ENCODE data around the gene FOXP1. TPM values are rescaled to one million over a fixed set of nuclear protein-coding genes. Genes with fewer than 3 reads are reported as not detected.

Gene FOXP1
- total RNA-seq, 2 experiments from 2014 or later: 493 to 508 TPM

DNA sequence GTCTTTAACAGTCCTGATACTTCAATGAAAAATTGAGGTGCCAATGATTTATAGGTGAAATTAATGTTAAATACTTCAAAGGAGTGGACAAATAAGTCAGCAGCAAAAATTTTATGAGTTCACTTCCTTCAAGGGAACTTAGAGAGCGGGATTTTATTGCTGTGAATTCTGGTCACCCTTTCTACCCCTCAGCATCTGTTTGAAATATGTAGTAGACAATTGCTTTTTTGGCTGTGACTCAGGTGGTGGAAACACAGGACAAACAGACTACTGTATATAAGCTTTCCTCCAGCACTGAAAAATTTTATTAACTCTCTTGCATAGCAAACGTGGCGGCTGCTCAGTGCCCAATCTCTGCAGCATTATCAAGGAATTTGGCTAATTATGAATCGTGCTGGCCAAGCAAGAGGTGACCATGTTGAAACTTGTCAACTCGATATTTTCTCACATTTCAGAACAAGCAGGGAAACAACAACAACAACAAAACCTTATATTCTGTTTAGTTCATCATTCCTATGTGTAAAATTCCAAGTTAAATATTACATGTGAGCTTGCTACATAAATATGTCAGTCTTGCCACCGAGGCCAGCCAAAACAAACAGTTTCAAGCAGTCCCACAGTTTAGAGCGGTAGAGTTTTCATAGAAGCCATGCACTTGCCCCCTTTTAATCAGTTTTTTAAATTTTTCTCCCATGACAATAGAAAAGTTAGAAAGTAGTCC, 420.2 kb downstream of the FOXP1 start:
- ChIA-PET CTCF (interaction anchor here (0.9 kb wide), 1 partner anchor 11 kb away, joined by 3 read pairs; no protein-coding TSS in a partner anchor), POLR2A (no interaction called here)
- Mint-ChIP-seq H3K36me3 (ENCODE audit: low read depth) (peaks cover 79% of the 10 kb centered on the region), H3K4me1 (ENCODE audit: low read depth) (peaks cover 68% of the 10 kb centered on the region), H3K27ac (peak overlapping the region; percentile 59), H3K4me3 (no peak overlapping the region), H3K27me3 (no peaks in the 10 kb centered on the region), H3K9me3 (peaks cover 2% of the 10 kb centered on the region)
- ATAC-seq (ENCODE audit: poor library complexity) (no peak), DNase-seq (no peak)
- no peaks in the 10 kb centered on the region for H3K9me3 ChIP-seq (ENCODE audit: control insufficient read depth in 1 of 2, insufficient read depth in 1 of 2, low read length in 2 of 2)
- H3K27me3 ChIP-seq (ENCODE audit: control insufficient read depth in 1 of 2, insufficient read depth in 2 of 2, low read length in 2 of 2): no peaks in the 10 kb centered on the region
- no peak overlapping the region for H3K27ac ChIP-seq (ENCODE audit: low read depth in 1 of 2, low read length in 2 of 2)
- intact Hi-C loops (cut with DNase I, micrococcal nuclease): no loop called here
- TF ChIP-seq, protein P1, sequence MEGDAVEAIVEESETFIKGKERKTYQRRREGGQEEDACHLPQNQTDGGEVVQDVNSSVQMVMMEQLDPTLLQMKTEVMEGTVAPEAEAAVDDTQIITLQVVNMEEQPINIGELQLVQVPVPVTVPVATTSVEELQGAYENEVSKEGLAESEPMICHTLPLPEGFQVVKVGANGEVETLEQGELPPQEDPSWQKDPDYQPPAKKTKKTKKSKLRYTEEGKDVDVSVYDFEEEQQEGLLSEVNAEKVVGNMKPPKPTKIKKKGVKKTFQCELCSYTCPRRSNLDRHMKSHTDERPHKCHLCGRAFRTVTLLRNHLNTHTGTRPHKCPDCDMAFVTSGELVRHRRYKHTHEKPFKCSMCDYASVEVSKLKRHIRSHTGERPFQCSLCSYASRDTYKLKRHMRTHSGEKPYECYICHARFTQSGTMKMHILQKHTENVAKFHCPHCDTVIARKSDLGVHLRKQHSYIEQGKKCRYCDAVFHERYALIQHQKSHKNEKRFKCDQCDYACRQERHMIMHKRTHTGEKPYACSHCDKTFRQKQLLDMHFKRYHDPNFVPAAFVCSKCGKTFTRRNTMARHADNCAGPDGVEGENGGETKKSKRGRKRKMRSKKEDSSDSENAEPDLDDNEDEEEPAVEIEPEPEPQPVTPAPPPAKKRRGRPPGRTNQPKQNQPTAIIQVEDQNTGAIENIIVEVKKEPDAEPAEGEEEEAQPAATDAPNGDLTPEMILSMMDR (IDR thresholded peaks at IDR 0.05): no peak
- peaks cover 7% of the 10 kb centered on the region for H3K4me1 ChIP-seq (ENCODE audit: insufficient read depth, low read length)
- peaks cover 18% of the 10 kb centered on the region for H3K36me3 ChIP-seq (ENCODE audit: insufficient read depth, low read length)
- H3K4me3 ChIP-seq (ENCODE audit: low read length): no peak overlapping the region

DNA sequence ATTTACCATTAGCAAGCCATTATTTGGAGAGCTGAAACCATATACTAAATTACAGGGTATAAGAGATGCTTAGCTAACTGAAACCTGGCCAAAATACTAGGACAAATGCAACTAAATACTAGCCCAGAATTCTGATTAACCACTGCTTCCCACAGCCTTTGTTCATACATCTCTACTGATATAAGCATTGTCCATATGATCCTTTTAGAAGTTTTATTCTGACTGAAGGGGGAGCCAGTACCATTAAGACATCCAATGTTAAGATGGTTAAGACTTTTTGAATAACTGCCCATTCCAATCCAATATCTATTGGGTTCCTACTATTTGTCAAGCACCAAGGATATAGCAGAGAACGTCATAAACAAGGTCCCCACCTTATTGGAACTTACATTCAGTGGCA, 421.3 kb downstream of the FOXP1 start:
- Histone ChIP-seq H3K4me1 (ENCODE audit: insufficient read depth, low read length) (peaks cover 7% of the 10 kb centered on the region), H3K9me3 (ENCODE audit: control insufficient read depth in 1 of 2, insufficient read depth in 1 of 2, low read length in 2 of 2) (peaks cover 0 to 3% of the 10 kb centered on the region in 2 experiments), H3K27ac (ENCODE audit: low read depth in 1 of 2, low read length in 2 of 2) (no peak overlapping the region), H3K27me3 (ENCODE audit: control insufficient read depth in 1 of 2, insufficient read depth in 2 of 2, low read length in 2 of 2) (no peaks in the 10 kb centered on the region), H3K4me3 (ENCODE audit: low read length) (no peak overlapping the region), H3K36me3 (ENCODE audit: insufficient read depth, low read length) (peaks cover 15% of the 10 kb centered on the region)
- Mint-ChIP-seq H3K4me3 (no peak overlapping the region), H3K27ac (peak overlapping the region; percentile 59), H3K27me3 (no peaks in the 10 kb centered on the region), H3K36me3 (ENCODE audit: low read depth) (peaks cover 79% of the 10 kb centered on the region), H3K9me3 (peaks cover 2% of the 10 kb centered on the region), H3K4me1 (ENCODE audit: low read depth) (peaks cover 80% of the 10 kb centered on the region)
- intact Hi-C loops (cut with DNase I, micrococcal nuclease): no loop called here
- ATAC-seq (ENCODE audit: poor library complexity): no peak
- ChIA-PET POLR2A (interaction anchor here (0.9 to 1.4 kb wide), 2 partner anchors 10 to 31 kb away, joined by 3 to 5 read pairs; no protein-coding TSS in a partner anchor), CTCF (interaction anchor here (0.7 kb wide), 1 partner anchor 10 kb away, joined by 4 read pairs; no protein-coding TSS in a partner anchor)
- TF ChIP-seq, protein P1 (IDR thresholded peaks at IDR 0.05): no peak
- no peak for DNase-seq

- intact Hi-C loops (cut with DNase I, micrococcal nuclease): no loop called here
- CTCF ChIA-PET: no interaction called here
- peak overlapping the region; percentile 59 for H3K27ac Mint-ChIP-seq
Measured at GRCh38 chr3:71160785-71161546, 422.6 kb downstream of the FOXP1 start.

More at GRCh38 chr3:71160785-71161546, 422.6 kb downstream of the FOXP1 start:
- no peak for DNase-seq
- POLR2A ChIA-PET: interaction anchor here (0.9 kb wide), 1 partner anchor 30 kb away, joined by 3 read pairs; no protein-coding TSS in a partner anchor
- TF ChIP-seq, protein P1 (IDR thresholded peaks at IDR 0.05): no peak
- Mint-ChIP-seq H3K36me3 (ENCODE audit: low read depth) (peaks cover 78% of the 10 kb centered on the region), H3K9me3 (peaks cover 2% of the 10 kb centered on the region), H3K4me3 (no peak overlapping the region), H3K27me3 (no peaks in the 10 kb centered on the region), H3K4me1 (ENCODE audit: low read depth) (peaks cover 80% of the 10 kb centered on the region)
- H3K36me3 ChIP-seq (ENCODE audit: insufficient read depth, low read length): peaks cover 6% of the 10 kb centered on the region
- peaks cover 13% of the 10 kb centered on the region for H3K4me1 ChIP-seq (ENCODE audit: insufficient read depth, low read length)
- H3K27ac ChIP-seq (ENCODE audit: low read depth in 1 of 2, low read length in 2 of 2): no peak overlapping the region
- H3K4me3 ChIP-seq (ENCODE audit: low read length): no peak overlapping the region
- peaks cover 0 to 3% of the 10 kb centered on the region in 2 experiments for H3K9me3 ChIP-seq (ENCODE audit: control insufficient read depth in 1 of 2, insufficient read depth in 1 of 2, low read length in 2 of 2)
- no peaks in the 10 kb centered on the region for H3K27me3 ChIP-seq (ENCODE audit: control insufficient read depth in 1 of 2, insufficient read depth in 2 of 2, low read length in 2 of 2)
- no peak for ATAC-seq (ENCODE audit: poor library complexity)
